Large intestine (tissue), 1 donor: ENCODE measurements around the gene SPATA31D3. TPM values are rescaled to one million over a fixed set of nuclear protein-coding genes. Genes with fewer than 3 reads are reported as not detected.

Source experiments
- polyA plus RNA-seq: library from polyadenylated mRNA; unstranded; fragments of 120-200 nt; gene quantifications from one replicate; pipeline ENCODE4 v1.2.1, GENCODE V29; 2013

The SPATA31D3 gene
- polyA plus RNA-seq, 1 donor = not detected

Other genes with a start within 250 kb of the SPATA31D3 start
- gene SPATA31D4, start 15.1 kb upstream of the SPATA31D3 start, polyA plus RNA-seq = not detected
- gene SPATA31D1, start 45.3 kb downstream of the SPATA31D3 start, polyA plus RNA-seq = not detected